Activated CD8-positive, alpha-beta memory T cell treated with anti-CD3 and anti-CD28 coated beads, Interleukin-2, amount 50 U/mL, for 1 hour (primary cell): Measurements from ENCODE around the gene PPM1M.
"Not testable (repeated sequence)": the region's sequence is repeated elsewhere in the genome, so short reads cannot be mapped to it uniquely, and the experiment has no call there.

Experiments
- DNase-seq: peaks from one replicate; pipeline ENCODE4 v3.0.0-alpha.2; 2020; ENCODE audit errors: extremely low read depth

The PPM1M gene

GRCh38 chr3:52277071-52277964, 31.8 kb downstream of the PPM1M start:
- DNase-seq = no peak

- no peak for DNase-seq
These were observed 32.5 kb downstream of the PPM1M start for GRCh38 chr3:52277972-52278509.

- DNase-seq = peak; percentile 88
These were observed 33.0 kb downstream of the PPM1M start, which contains the start of gene WDR82 for GRCh38 chr3:52278510-52279069. Gene WDR82, minus strand, starts transcription at chr3:52278649. Its CDS starts 288 bp downstream, at chr3:52278361.

- DNase-seq = no peak
These were observed 34.0 kb downstream of the PPM1M start for GRCh38 chr3:52279596-52279995.

DNA sequence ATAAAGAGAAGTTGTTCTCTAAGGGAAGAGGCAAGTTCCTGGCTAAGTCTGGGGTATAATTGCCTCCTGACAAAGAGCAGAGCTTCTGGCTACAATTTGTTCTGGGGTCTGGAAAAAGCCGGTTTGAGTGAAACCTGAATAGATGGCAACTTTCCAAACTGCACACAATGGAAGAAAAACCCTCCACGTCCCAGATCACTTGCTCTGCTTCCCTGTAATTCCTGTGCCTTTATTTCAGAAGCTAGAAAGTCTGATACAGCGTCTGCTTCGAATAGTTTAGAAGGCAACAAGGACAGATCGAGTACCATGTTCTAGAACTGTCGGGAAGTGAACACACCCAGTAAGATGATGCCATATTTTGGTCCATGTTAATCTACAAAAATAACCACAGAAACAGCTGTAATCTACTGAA, 34.5 kb downstream of the PPM1M start:
- DNase-seq = no peak

DNA sequence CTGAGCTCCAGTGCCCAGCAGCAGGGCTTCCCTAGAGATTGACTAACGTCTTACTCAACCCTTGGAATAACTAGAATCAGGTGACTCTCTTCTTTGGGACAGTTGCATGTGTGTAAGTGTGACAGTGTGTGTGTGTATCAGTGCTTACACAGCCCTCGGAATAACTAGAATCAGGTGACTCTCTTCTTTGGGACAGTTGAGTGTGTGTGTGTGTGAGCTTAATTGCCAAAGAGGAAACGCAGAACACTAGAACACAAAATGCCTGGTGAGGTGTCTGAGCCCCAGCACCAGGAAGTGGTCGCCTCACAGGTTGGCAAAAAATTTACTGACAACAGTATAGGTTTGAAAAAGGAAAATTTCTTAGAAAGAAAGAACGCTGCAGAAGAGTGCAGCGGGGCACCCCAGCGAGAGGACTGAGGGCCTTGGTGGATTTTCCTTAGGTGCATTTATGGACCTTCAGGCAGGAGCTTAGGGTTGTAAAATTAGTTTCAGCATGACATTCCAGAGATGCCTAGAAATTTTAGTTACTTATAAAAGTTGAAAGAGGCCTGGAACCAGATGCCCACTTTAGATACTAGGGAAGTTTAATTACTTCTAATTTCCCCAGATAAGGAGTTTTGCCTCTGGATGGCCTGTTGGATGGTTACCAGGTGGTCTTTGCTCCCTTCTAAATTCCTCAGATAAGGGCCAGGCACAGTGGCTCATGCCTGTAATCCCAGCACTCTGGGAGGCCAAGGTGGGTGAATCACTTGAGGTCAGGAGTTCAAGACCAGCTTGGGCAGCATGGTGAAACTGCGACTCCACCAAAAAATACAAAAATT, 36.6 kb downstream of the PPM1M start:
- DNase-seq = no peak

DNA sequence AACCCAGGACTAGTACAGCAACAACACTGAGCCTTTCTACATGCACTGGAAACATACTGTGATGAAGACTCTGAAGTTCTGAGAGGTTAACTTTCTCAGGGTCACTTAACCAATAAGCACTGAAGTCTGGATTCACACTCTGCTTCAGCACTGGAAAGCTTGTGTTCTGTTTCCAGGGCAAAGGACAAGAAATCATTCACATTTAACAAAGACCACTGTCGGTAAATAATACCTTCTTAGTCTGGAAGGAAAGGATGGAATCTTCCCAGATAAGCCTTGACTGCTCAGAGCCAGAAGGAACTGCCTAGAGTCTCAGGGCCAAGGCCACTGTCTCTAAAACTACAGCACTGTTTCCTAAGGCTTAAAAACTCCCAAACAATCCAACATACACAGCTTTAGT, 37.7 kb downstream of the PPM1M start:
- DNase-seq = no peak

DNA sequence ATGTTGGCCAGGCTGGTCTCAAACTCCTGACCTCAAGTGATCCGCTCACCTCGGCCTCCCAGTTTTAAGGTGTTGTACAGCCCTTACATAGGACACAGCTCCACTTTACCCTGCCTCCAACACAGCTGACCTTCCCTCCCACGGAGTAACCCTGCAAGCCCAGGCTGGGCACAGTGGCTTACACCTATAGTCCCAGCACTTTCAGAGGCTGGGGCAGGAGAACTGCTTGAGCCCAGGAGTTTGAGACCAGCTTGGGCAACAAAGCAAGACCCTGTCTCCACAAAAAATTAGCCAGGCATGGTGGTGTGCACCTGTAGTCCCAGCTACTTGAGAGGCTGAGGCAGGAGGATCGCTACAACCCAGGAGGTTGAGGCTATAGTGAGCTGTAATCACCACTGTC, 38.5 kb downstream of the PPM1M start:
- not testable (repeated sequence) for DNase-seq

GRCh38 chr3:52286777-52287110, 41.2 kb downstream of the PPM1M start:
- no peak for DNase-seq

DNA sequence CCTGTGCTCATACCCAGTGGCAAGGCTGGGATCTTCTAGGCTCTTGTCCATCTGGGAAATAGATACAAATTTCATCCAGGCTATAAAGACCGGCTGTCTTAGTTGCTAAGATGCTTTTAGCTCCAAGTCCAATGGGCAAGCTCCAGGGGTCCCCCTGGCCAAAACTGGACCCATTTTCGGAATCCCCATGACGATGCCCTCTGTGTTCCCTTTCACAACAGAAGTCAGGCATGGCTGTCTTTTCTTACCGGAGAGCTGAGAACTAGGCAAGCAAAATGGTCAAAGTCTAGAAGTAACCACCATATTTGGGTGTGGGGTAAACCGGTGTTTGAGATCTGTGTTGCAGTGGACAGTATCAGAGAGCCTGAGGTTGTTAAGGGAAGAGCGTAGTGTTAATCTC, 43.1 kb downstream of the PPM1M start:
- no peak for DNase-seq

- DNase-seq = no peak
These were observed 43.8 kb downstream of the PPM1M start for GRCh38 chr3:52289338-52289746.

GRCh38 chr3:52289747-52290595, 44.4 kb downstream of the PPM1M start:
- no peak for DNase-seq

- no peak for DNase-seq
These were observed 45.3 kb downstream of the PPM1M start for GRCh38 chr3:52290596-52291507.

DNA sequence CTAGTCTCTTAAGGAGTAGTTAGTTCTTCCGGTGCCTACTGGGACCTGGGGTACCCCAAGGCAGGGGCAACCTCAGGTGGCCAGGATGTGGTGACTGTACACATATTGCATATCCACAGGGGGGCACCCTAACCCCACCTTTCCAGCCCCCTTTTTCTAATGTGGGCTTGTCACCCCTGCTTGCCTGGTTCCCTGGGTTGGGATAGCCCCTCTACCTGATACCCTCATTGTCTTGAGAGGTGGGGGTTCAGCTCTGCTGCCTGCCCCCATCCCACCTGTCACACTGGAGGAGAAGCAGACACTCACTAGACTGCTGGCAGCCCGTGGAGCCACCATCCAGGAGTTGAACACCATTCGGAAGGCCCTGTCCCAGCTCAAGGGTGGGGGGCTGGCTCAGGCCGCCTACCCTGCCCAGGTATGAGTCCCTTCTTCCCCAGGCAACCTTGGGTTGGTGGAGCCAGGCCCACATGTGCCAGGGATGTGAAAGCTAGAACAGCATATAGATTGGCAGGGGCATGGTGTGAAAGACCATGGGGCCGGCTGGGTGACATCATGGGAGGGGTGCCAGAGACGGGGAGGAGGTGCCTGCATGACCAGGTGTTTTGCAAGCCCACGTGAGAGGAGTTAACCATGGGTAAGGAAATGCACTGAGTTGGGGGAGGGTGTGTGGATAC, 46.1 kb downstream of the PPM1M start:
- DNase-seq = no peak

DNA sequence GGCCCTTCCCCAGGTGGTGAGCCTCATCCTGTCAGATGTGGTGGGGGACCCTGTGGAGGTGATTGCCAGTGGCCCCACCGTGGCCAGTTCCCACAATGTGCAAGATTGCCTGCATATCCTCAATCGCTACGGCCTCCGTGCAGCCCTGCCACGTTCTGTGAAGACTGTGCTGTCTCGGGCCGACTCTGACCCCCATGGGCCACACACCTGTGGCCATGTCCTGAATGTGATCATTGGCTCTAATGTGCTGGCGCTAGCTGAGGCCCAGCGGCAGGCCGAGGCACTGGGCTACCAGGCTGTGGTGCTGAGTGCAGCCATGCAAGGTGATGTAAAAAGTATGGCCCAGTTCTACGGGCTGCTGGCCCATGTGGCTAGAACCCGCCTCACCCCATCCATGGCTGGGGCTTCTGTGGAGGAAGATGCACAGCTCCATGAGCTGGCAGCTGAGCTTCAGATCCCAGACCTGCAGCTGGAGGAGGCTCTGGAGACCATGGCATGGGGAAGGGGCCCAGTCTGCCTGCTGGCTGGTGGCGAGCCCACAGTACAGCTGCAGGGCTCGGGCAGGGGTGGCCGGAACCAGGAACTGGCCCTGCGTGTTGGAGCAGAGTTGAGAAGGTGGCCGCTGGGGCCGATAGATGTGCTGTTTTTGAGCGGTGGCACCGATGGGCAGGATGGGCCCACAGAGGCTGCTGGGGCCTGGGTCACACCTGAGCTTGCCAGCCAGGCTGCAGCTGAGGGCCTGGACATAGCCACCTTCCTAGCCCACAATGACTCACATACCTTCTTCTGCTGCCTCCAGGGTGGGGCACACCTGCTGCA, 46.9 kb downstream of the PPM1M start:
- no peak for DNase-seq

DNA sequence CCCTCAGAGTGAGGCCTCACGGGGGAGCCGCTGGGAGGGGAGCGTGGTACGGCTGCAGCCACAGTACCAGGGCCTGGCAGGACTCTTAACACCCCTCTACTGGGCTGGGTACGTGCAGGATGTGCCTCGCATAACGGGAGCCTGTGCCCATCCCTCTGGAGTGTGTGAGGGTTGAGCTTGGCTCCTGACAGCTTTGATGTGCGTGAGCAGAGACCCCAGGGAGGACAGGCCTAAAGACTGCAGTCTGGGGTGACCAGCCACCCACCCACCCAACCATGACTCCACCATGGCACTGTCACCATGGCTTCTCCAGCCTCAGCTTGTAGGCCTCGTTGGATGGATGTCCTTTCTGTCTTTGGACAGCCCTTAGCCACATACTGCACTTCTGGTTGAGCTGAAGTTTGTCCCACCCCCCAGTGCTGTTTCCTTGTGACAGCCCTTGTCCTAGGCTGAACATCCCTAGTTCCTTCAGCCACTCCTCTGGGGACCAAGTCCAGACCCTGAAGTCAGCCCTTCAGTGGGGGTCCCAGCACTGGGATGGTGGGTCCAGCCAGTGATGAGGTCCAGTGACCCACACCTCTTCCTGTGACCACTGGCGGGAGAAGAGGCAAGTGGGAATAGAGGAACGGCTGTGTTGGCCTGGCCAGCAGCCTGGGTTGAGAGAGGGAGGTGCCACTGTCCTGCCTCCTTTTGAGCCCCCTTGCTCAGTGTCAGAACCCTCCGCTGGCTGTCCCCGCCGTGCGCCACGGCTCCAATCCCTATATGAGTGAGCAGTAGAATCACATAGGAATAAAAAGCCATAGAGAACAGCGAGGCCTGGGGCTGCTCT, 48.1 kb downstream of the PPM1M start:
- DNase-seq = no peak

DNA sequence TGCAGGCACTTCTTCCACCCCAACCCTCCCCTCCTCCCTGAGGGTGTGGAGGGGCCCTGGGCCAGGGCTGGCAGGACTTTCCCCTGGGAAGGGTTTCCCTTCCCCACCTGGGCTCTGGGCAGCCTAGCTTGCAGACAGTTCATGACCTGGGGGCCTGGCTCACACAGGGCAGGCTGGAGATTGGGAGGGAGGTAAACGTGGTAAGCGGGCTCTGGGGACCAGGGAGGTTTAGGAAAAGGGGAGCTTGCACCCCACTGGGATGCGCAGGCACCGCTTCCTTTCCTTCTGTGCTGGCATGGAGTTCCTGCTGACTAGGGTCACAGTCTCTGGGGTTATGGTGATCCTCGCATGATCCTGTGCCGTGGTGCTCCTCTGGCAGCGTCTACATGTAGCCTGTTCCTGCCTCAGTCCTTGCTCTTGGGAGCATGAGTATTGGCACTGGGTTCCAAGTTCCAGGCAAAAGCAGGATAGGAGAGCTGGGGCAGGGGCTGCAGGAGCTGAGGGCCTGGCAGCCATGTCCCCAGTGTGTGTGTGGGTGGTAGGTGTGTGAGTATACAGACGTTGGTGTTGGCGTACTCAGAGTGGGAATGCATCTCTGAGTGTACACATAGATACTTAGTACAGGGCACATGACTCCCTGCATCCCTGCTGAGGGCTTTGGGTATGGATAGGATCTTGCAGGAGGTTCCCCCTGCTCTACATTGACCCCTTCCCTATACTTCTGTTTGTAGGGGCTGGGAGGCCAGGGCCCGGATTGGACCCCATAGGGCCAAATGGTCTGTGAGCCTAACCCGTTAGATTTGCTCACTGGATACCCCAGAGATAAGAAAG, 49.0 kb downstream of the PPM1M start:
- DNase-seq = no peak
